GM21825 (cell line): ENCODE measurements around the gene KNDC1.
"Not testable (repeated sequence)": the region's sequence is repeated elsewhere in the genome, so short reads cannot be mapped to it uniquely, and the experiment has no call there.

Experiments used
- ATAC-seq: cut with Tn5 transposase; IDR thresholded peaks from one replicate; pipeline ENCODE4 v1.9.1; 2021; ENCODE audit warnings: mild to moderate bottlenecking, moderate library complexity; ENCODE audit not compliant: unreplicated experiment

Gene KNDC1

DNA sequence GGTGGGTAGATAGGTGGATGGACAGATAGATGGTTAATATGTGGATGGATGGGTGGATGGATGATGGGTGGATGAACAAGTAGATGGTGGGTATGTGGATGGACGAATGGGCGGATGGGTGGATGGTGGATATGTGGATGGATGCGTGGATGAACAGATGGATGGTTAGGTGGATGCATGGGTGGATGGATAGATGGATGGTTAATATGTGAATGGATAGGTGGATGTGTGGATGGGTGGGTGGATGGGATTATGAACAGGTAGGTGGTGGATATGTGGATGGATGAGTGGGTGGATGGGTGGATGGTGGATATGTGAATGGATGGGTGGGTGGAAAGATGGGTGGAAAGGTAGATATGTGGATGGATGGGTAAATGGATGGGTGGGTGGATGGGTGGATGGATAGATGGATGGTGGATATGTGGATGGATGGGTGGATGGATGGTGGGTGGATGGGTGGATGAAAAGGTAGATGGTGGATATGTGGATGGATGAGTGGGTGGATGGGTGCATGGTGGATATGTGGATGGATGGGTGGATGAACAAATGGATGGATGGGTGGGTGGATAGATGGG lies 14.8 kb downstream of the KNDC1 start:
- no peak for ATAC-seq

DNA sequence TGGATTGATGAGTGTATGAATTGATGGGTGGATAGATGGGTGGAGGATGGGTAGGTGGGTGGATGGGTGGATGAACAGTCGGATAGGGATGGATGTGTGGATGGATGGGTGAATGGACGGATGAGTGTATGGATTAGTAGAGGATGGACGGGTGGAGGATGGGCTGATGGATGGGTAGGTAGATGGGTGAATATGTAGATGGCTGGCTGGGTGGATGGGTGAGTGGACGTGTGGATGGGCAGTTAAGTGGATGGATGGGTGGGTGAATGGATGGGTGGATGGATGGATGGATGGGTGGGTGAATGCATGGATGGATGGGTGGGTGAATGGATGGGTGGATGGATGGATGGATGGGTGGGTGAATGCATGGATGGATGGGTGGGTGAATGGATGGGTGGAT lies 15.6 kb downstream of the KNDC1 start:
- not testable (repeated sequence) for ATAC-seq

DNA sequence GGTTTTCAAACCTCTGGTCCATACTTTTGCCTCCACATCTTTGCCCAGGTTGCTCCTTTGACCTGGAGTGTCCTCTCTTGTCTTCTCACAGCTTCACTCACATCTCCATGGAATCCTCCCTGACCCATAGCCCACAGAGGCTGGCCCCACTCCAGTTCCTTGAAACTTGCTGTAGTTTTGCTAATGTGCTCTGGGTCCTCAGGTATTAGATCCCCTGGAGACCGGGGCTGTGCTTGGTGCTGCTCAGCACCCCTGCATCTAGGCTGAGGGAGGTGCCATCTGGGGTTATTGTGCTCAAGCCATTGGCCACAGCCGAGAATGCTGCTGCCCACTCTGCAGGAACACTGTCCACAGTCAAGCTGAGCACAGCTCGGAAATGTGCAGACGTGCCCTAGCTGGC lies 16.5 kb downstream of the KNDC1 start:
- ATAC-seq: no peak

DNA sequence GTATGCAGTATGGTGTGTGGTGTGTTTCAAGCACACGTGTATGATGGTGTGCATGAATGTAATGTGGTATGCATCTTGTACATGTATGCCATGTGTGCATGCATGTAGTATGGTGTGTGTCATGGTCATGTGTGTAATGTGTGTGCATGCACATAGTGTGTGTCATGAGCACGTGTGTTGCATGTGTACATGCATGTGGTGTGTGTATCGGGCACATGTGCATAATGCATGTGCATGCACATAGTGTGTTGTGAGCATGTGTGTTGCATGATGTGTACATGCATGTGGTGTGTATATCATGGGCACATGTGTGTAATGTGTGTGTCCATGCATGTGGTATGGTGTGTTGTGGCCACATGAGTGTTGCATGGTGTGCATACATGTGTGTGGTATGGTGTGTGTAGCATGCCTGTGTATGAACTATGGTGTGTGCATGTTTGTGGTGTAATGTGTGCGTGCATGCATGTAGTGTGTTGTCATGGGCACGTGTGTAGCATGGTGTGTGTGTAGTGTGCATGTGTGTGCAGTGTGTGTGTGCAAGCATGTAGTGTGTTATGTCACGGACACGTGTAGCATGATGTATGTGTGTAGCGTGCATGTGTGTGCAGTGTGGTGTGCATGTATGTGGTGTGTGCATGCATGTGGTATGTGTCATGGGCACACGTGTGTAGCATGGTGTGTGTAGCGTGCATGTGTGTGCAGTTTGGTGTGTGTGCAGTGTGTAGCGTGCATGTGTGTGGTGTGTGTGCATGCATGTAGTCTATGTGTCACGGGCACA lies 17.6 kb downstream of the KNDC1 start:
- ATAC-seq: no peak

DNA sequence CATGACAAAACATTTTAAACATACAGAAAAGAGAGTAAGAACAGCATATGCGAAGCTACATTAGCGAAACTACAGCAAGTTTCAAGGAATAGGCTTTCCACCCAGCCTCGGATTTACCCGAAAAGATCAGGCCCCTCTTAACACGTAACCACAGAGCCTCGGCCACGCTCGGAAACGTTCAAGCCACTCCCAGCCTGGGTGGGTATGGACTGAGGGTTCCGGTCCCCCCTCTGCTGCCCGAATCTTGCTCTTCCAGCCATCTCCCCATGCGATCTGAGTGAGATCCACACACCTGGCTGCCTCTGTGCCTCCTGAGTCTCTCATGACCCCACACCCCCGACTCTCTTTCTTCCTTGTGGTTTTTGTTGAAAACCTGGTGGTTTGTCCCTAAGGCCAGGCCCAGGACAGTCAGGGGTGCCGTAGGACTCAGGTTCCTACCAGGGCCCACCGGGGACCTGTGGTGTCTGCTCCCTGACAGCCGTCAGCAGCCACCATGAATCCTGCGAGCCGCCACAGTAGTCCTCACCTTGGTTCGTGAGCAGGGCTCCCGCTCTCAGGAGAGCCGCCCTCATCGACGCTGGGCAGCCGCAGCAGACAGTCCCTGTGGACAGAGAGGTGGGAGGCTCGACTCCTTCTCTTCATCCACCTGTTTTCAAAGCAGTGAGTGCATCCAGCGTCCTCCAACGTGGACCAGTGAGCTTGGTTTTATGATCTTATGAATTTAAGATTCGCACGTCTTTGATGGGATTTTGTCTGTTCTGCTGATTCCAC lies 18.5 kb downstream of the KNDC1 start:
- no peak for ATAC-seq

DNA sequence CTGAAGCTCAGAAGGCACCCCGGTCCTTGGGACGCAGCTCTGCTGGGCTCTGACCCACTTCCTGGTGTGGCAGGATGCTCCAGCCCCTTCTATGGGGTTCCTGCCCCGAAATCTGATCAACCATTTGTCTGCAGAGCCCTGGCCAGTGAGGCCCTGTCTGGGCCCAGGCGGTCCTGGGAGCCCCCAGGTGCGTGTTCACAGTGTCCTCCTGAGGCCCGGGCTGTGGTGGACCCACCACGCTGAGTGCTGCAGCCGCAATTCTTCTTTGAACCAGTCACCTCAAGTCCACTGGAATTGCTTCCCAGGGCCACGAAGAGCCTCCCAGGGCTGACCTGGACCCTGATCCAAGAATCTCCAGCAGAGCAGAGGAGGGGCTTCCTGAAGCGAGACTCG lies 19.1 kb downstream of the KNDC1 start:
- ATAC-seq: no peak

DNA sequence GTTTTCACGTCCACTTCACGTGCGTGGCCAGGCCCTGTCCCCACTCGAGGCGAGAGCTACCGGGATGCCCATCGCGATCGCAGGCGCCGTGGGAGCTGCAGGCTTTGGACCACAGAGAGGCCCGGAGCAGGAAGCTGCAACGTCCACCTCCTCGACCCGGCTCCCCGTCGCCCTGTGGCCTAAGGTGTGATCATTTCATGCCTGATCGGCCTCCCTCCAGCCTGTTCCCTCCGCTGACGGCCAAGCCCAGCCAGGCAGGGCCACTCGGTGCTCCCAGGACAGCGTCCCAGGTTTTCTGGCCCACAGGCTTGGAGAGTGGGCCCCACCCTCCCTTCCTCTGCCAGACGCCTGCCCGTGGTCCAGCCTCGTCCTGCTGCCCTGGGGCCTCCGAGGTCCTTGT lies 19.6 kb downstream of the KNDC1 start:
- no peak for ATAC-seq

DNA sequence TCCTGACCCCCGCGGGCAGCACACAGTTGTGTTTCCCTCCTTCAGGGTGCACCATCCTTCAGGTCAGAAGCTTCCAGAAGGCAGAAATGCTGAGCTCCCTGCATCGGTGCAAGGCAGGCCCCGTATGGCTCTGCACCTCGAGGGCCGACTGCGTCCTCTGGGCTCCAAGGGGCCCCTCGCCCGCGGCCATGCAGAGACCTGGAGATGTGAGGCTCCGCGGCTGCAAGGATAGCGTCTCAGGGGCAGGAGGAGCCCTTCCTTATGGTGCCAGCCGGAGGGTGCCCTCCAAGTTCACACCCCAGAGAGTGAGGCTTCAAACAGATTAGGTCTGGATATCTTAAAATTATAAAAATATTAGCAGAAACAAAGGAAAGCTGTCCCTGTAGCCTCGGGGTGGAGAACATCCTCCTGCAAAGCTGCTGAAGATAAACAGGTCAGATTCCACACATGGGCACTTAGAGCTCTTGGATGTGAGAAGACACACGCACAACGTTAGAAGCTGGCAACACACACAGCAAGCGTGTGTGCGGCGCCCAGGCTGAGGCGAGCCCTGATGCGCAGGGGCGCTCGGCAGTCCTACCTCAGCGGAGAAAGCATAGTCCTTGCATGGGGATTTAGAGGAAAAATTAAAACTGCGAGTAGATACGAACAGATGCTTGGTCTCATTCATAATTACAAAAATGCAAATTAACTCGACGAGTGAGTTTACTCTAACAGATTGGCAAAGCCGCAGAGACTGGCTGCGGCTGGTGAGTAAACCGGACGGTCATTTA lies 20.4 kb downstream of the KNDC1 start:
- ATAC-seq: no peak

DNA sequence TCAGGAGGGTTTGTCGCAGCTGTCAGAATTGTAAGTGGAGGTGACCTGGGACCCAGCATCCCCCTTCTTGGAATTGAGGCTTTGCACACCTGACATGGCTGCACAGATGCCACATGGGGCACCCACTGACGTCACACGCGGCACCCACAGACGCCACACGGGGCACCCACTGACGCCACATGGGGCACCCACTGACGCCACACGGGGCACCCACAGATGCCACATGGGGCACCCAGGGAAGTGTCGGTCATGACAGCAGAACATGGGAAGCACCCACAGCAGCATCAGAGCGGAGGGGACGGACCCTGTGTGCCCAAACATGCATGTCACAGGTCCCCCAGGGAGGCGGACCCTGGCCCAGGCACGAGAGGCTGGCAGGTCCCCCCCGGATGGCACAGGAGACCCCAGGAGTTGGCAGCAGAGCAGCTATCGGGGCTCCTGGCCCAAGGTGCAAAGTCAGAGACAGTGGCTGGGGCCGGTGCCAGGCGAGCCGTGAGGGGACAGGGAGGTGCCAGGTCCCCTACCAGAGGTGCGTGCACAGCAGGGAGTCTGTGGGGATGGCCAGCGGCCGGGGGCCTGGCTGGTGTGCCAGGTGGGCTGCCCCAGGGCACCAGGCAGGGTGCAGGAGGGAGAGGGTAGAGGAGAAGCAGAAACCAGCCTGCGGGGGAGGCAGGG lies 21.1 kb downstream of the KNDC1 start:
- ATAC-seq: no peak

DNA sequence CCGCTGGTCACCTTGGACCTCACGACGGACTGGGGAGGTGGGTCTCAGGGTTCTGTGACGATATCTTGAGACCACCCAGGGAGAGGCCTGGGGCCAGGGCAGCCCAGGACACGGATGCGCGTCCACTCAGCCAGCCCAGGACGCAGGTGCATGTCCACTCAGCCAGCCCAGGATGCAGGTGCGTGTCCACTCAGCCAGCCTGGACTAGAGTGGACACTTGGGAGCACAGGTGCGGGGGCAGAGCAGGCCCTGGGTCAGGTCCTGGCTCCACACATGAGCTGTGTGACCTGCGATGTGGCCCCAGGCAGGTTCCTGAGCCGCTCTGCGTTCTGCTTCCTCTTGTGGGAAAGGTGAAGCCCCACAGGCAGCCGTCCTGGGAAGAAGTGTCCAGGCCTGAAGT lies 22.2 kb downstream of the KNDC1 start:
- no peak for ATAC-seq

DNA sequence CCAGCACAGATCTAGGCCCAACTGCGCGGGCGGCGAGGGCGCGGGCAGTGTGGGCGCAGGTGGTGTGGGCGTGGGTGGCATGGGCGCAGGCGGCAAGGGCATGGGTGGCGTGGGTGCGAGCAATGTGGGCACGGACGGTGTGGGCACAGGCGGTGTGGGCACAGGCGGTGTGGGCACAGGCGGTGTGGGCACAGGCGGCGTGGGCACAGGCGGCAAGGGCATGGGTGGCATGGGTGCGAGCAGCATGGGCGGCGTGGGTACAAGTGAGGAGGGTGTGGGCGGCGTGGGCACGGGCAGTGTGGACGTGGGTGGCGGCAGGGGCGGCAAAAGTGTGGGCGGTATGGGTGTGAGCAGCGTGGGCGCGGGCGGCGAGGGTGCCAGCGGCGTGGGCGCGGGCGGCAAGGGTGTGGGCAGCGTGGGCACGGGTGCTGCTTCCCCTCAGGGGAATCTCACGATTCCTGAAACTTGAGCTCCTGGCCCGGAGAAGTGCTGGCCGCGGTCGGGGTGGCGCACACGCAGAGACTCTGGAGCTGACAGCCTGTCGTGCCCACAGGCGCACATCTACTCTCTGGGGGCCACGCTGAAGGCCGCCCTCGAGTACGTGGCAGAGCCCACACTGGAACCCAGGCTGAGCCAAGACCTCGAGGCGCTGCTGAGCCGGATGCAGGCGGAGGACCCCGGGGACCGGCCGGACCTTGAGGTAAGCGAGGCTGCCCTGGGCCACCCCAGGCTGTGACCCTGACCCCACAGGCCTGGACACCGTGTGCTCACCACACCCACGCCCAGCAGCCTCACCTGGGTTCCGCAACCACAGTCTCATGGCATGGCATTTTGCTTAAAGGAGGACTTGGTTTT lies 23.0 kb downstream of the KNDC1 start:
- no peak for ATAC-seq

DNA sequence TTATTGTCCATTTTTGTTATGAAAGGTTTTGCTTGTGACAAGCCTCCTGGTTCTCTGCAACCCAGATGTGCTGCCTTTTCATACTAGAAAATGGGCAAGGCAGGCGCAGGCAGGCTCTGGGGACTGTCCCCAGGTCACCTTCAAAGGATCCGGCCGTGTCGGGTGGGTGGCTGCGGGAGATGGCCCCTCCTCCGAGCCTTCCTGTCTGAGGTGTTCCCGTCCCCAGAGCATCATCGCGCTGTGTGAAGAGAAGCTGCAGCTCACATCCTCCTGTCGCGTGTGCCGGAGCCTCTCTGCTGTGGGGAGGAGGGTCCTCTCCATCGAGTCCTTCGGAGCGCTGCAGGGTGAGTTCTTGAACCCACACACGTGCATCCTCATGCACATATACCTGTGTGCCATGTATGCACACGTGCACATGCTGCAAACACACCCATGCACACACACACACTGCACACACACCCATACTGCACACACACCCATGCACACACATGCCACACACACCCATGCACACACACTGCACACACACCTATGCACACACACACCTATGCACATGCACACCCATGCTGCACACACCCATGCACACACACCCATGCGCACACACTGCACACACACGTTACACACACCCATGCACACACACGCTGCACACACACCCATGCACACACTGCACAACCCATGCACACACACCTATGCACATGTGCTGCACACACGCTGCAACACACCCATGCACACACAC lies 23.8 kb downstream of the KNDC1 start:
- no peak for ATAC-seq

DNA sequence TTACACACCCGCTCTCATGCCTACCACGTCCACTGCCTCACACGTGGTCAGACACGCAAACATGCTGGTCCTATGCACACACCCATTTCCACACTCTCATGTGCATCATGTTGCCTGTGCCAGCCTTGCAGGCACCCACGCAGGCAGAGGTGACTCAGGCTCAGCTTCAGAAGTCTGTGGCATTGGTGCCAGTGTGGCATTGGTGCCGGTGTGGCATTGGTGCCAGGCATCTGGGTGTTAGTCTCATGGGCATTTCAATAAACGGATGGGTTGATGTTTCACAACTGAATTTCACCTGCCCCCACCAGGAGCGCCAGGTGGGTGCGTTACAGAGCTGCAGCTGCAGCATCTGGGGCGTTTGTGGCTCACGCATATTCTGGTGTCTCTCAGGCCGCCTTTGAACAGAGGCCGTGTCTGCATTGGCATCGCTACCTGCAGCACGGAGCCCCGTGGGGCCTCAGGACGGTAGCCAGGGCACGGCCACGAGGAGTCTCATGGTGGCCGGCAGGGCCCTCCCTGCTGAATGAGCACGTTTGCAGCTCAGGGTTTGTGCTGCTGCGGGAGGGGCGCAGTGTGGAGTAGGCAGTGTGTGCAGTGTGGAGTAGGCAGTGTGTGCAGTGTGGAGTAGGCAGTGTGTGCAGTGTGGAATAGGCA lies 24.7 kb downstream of the KNDC1 start:
- no peak for ATAC-seq

DNA sequence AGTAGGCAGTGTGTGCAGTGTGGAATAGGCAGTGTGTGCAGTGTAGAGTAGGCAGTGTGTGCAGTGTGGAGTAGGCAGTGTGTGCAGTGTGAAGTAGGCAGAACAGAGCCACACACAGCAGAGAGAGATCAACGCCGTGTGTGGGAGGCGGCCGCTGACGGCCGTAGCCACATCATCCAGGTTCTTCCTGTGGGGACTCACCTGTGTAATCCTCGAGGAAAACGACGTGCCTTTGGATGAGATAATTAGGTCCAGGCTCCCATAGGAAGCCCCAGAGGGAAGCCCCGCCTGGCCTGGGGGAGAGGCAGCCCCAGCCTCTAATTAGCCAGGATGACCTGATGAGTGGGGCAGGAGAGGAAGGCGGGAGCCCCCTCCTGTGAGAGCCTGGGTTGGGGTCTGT lies 25.4 kb downstream of the KNDC1 start:
- ATAC-seq: no peak

DNA sequence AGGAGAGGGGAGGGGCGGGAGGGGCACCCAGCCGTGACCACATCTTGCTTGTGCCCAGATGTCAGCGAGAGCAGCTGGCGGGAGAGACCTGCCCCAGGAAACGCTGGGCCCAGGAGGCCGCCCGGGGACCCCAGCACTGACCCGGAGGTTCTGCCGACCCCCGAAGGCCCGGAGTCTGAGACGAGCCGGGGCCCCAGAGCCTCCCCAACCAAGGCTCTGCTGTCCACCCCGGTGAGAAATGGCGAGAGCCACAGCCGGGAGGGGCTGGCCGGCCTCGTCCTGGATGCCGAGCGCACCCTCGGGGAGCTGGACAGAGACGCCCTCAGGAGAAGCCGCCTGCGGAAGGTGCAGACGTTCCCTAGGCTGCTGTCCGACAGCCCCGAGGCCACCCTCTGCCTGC lies 25.9 kb downstream of the KNDC1 start:
- ATAC-seq: no peak

DNA sequence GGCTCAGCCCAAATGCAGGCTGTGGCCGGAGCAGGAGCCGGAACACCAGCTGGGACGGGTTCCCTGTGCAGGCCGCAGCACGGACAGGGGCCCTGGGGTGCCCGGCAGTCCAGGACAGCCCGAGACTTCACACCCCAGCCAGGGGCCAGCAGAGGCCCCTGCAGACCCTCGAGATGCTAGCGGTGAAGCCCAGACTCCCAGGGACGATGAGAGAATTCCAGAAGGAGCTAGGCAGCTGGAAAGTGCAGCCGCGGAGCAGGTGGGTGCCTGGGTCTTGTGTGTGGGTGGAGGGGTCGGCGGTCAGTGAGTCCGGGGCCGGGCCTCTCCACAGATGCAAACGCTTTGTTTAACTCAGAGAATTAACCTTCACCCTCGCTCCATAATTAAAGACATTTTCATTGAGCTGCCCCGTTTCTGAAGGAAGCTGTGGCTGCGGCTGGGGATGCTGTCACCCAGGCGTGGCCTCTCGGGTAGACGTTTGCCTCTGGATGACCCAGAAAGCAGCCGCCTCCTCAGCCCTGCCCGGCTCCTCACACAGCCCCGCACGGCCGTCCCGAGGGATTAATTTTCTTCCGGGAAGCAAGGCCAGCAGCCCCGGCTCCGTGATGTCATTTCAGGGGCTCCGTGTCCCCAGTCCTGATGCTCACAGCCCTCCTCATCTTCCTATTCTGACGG lies 26.5 kb downstream of the KNDC1 start:
- no peak for ATAC-seq

DNA sequence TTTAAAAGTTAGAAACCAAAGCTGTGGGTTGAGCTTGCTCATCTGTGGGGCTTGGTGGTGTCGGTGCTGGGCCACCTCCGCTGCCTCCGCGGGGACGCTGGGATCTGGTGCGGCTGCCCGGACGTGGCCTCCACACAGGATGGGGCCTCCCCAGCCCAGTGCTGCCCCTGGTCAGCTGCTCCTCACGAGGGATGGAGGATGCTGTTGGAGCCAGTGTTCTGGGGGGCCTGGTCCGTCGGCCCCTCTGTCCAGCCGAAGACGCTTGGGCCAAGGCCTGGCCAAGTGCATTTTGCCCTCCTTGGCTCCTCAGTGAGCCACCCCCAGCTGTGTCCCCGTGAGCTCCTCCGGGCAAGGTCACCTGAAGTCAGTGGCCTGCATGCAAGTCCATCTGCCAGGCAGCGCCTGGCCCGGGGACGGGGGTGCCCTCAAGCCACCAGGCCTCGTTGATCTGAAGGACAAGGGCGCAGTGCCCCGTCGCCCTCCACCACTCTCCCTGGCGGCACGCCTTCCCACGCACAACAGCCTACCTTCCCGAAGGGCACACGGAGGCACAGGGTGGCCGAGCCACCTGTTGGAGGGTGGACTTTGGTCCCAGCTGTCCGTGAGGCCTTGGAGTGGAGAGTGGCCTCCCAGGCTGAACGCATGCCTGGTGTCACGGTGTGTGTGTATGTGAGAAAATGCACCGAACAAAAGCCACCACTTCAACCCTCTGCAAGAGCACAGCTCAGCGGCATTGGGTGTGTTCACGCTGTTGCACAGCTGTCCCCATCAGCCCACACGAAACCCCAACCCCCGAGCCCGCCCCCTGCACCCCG lies 27.3 kb downstream of the KNDC1 start:
- ATAC-seq: no peak
